Lower leg skin (tissue), 4 donors: Measurements from ENCODE around the gene PPP2R5A. TPM values are rescaled to one million over a fixed set of nuclear protein-coding genes. Genes with fewer than 3 reads are reported as not detected.
"Not testable (repeated sequence)": the region's sequence is repeated elsewhere in the genome, so short reads cannot be mapped to it uniquely, and the experiment has no call there.

Experiments
- DNase-seq, 2 donors: peaks; one replicate each; pipeline ENCODE4 v3.0.0-alpha.2; 2019; ENCODE audit warnings: low spot score in 2 of 2
- H3K4me3 ChIP-seq: fragments of 200-600 bp; sonication (generic); 2 replicates; pipeline ENCODE4 v1.5.1; 2017; ENCODE audit warnings: mild to moderate bottlenecking, low read depth; ENCODE audit not compliant: poor library complexity, severe bottlenecking
- POLR2A ChIP-seq, 2 donors: fragments of 450-650 bp; IDR thresholded peaks; one replicate each; pipeline ENCODE4 v1.6.1; 2016 to 2017; ENCODE audit warnings: antibody characterized with exemption in 2 of 2, mild to moderate bottlenecking in 1 of 2, moderate library complexity in 1 of 2
- WGBS, 2 donors: methylation state at CpG; one replicate each; pipeline ENCODE4 v1.1.5; 2018; 5-methylcytosine and 5-hydroxymethylcytosine counted together
- intact Hi-C: fragments of 100-400 bp; cut with DNase I; formaldehyde crosslinking; loops from one replicate; pipeline ENCODE4 v1.15.0; 2023; ENCODE audit warnings: low total_unique reads
- total RNA-seq, 4 donors: library from RNA; depleted of rRNA; stranded (reverse); fragments of >200 nt; gene quantifications; one replicate each; pipeline ENCODE4 v1.1.0, GENCODE V29; 2016
- TF ChIP-seq, protein P1 (sequence below), 3 donors: fragments of 450-650 bp; IDR thresholded peaks; one replicate each; pipeline ENCODE4 v1.5.1; 2016; ENCODE audit warnings: antibody characterized with exemption in 3 of 3, mild to moderate bottlenecking in 3 of 3, moderate library complexity in 2 of 3

PPP2R5A gene
- total RNA-seq, 4 donors from 2014 or later = 34.9 to 57.6 (median 53.2) TPM

DNA sequence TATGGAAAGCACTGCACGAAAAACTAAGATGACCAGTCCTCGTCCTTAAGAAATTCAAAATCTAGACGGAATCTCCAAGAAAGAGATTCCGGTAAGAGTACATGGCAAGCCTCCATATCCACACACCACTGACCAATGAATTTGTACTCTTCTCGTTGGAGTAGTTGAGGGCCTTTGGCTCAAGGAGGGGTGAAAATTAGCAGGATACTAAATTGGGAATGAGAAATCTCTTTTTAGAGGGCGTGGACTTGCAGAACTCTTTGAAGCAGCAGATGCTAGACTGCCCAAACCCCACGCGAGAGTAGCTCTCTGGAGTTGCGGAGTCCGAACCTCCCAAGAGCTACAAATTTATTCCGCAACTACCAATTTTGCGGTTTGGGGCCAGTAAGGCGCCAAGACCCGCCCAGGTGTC, 872 bp upstream of the PPP2R5A start:
- no peak for DNase-seq
- 17 to 20% methylated on average over 14 of the region's 14 CpGs for WGBS, 2 donors
- TF ChIP-seq, protein P1, sequence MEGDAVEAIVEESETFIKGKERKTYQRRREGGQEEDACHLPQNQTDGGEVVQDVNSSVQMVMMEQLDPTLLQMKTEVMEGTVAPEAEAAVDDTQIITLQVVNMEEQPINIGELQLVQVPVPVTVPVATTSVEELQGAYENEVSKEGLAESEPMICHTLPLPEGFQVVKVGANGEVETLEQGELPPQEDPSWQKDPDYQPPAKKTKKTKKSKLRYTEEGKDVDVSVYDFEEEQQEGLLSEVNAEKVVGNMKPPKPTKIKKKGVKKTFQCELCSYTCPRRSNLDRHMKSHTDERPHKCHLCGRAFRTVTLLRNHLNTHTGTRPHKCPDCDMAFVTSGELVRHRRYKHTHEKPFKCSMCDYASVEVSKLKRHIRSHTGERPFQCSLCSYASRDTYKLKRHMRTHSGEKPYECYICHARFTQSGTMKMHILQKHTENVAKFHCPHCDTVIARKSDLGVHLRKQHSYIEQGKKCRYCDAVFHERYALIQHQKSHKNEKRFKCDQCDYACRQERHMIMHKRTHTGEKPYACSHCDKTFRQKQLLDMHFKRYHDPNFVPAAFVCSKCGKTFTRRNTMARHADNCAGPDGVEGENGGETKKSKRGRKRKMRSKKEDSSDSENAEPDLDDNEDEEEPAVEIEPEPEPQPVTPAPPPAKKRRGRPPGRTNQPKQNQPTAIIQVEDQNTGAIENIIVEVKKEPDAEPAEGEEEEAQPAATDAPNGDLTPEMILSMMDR (IDR thresholded peaks at IDR 0.05) = no peak
- no peak for TF ChIP-seq POLR2A (IDR thresholded peaks at IDR 0.05)
- H3K4me3 ChIP-seq = peak overlapping the region; percentile 80
- intact Hi-C loops = loop anchor here (10.0 kb wide), 1 partner anchor 210 kb away; no protein-coding TSS in a partner anchor

DNA sequence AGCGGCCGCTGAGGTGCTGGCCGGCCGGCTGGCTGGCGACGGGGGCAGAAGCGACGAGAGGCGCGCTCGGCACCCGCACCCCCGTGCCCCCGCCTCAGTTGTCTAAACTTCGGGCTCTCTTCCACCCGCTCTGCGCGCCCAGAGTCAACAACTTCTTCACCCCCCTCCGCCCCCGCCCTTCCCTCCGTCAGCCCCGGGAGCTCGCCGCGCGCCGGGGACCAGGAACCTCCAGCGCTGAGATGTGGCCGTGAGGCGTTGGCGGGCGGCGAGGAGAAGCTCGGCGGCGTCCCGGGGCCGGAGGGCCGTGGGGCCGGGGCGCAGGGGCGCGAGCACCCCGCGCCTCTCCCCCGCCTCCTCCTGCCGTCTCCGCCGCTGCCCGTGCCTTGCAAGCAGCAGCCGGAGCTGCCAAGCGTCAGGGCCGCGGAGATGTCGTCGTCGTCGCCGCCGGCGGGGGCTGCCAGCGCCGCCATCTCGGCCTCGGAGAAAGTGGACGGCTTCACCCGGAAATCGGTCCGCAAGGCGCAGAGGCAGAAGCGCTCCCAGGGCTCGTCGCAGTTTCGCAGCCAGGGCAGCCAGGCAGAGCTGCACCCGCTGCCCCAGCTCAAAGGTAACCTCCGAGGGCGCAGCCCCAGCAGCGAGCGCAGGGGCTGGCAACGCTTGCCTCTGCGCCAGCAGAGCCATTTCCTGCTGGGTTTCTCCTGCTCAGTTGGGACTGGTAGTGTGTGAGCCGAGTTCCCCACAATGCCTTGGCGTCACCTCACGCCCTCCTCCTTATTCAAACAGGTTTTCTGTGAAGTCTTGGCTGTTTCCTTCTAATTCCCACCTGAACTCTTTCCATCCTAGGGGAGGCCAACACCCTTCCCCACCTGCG, 710 bp downstream of the PPP2R5A start:
- TF ChIP-seq, protein P1 (IDR thresholded peaks at IDR 0.05) = no peak
- no peak for TF ChIP-seq POLR2A (IDR thresholded peaks at IDR 0.05)

DNA sequence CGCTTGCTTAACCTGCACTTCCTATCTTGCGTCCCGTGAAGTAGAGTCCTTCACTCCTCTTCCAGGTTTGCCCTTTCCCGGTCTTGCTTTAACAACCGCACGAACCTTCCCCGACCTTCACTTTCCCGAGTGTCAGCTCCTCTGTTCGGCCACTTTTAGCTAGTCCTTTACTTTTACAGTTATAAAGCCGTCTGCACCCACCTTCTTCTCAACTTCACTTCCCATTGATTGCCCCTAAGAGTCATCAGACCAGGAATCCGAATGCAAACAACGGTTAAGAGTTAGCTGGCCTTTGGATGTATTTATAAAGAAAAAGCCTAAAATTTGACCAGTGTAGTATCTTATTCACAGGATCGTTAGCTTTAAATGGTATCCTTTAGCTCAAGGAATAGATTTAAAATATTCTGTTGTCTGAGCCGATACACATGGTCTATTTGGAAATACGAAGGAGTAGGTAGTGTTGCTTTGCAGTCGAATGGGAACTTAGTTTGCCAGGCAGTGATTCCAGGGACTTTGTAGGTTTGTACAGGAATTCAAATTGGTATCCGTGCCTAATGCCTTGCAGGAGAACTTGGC, 1.4 kb downstream of the PPP2R5A start:
- H3K4me3 ChIP-seq = peak overlapping the region; percentile 94
- WGBS, 2 donors = 1% methylated on average over 17 of the region's 17 CpGs
- intact Hi-C loops = loop anchor here (10.0 kb wide), 1 partner anchor 212 kb away; no protein-coding TSS in a partner anchor
- TF ChIP-seq, protein P1 (IDR thresholded peaks at IDR 0.05) = no peak
- TF ChIP-seq POLR2A (IDR thresholded peaks at IDR 0.05) = no peak
- DNase-seq = no peak

More for the DNA sequence above, 710 bp downstream of the PPP2R5A start:
- 0% methylated on average over 5 to 35 of the region's 85 CpGs for WGBS, 2 donors
- intact Hi-C loops = loop anchor here (10.0 kb wide), 1 partner anchor 211 kb away; no protein-coding TSS in a partner anchor
- H3K4me3 ChIP-seq = peak overlapping the region; percentile 94
- peak; percentile 57 to 94 for DNase-seq

DNA sequence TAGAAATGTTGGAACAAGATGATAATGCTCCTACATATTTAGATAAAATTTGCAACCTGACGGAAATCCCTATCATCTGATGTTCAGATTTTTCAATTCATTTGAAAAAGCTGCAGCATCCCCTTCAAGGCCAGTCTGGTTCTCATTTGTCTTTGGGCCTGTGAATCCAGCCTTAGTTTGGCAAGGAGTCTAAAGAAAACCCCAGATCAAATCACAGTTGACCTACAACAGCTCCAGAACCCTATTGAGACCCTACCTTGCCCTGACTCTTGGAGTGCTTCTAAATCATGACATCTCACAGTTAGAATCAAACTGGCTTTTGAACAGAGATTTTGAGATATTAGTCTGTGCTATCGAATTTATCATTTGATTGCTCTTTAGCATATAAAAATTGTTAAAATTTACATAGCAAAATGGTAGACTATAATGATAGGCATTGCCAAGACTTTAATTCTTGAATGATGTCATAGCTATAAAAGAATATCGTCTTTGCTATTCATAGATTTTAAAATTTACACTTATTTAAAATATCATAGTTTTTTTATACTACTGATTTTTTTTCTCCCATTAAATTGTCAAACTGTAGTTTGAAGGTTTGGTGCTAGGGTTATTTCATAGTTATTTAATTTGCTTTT, 2.2 kb downstream of the PPP2R5A start:
- WGBS, 2 donors = 18 to 23% methylated on average over 3 of the region's 3 CpGs
- TF ChIP-seq, protein P1 (IDR thresholded peaks at IDR 0.05) = no peak
- no peak for TF ChIP-seq POLR2A (IDR thresholded peaks at IDR 0.05)
- intact Hi-C loops = loop anchor here (10.0 kb wide), 1 partner anchor 213 kb away; no protein-coding TSS in a partner anchor
- peak overlapping the region; percentile 94 for H3K4me3 ChIP-seq
- DNase-seq = no peak

DNA sequence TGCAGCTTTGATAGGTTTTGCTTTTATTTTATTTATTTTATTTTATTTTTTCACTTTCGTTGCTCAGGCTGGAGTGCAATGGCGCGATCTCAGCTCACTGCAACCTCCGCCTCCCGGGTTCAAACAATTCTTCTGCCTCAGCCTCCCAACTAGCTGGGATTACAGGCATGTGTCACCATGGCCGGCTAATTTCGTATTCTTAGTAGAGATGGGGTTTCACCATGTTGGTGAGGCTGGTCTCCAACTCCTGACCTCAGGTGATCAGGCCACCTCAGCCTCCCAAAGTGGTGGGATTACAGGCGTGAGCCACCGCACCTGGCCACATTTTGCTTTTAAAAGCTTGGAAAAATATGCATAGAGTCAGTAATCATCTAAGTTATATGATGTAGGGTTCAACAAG, 2.8 kb downstream of the PPP2R5A start:
- H3K4me3 ChIP-seq, DNase-seq: not testable (repeated sequence)
- intact Hi-C loops = loop anchor here (10.0 kb wide), 1 partner anchor 213 kb away; no protein-coding TSS in a partner anchor
- 81 to 84% methylated on average over 9 of the region's 9 CpGs for WGBS, 2 donors

DNA sequence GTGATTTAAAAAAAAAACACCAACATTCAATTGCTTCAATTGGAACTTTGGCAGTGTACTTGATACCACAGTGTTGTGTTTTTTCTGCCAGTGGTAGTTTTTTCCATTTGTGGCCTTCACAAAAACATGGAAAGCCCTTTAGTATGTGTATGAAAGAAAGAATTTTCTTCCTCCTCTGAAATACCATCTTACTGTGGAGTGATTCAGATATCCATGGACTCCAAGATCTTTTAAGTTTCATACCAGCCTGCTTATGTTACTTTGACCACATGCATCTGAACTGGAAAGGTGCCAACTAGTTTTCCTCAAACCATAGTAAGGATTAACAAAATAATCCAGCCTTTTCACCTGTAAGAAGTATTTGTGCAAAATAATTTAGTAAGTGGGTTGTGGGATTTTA, 3.4 kb downstream of the PPP2R5A start:
- no peak for DNase-seq
- intact Hi-C loops = loop anchor here (10.0 kb wide), 1 partner anchor 214 kb away; no protein-coding TSS in a partner anchor
- TF ChIP-seq, protein P1 (IDR thresholded peaks at IDR 0.05) = no peak
- TF ChIP-seq POLR2A (IDR thresholded peaks at IDR 0.05) = no peak
- no peak overlapping the region for H3K4me3 ChIP-seq
